Neuronal stem cell (in vitro differentiated cells): ENCODE measurements around the gene AP3B2.

Experiments used
- DNase-seq: peaks from one replicate; pipeline ENCODE4 v3.0.0-alpha.2; 2013; ENCODE audit warnings: low spot score
- H2AFZ ChIP-seq: one replicate; pipeline ENCODE4 v1.6.1; 2013; ENCODE audit warnings: mild to moderate bottlenecking, low read length, inconsistent platforms
- H2AK5ac ChIP-seq: 2 replicates; pipeline ENCODE4 v1.6.1; 2013; ENCODE audit warnings: low read depth, mild to moderate bottlenecking, inconsistent platforms, low read length, moderate library complexity, mixed read lengths
- H2BK120ac ChIP-seq: 2 replicates; pipeline ENCODE4 v1.6.1; 2013; ENCODE audit warnings: low read depth, mild to moderate bottlenecking, inconsistent platforms, low read length, moderate library complexity, mixed read lengths
- H2BK12ac ChIP-seq: one replicate; pipeline ENCODE4 v1.6.1; 2013; ENCODE audit warnings: low read length, inconsistent platforms
- H2BK15ac ChIP-seq: 2 replicates; pipeline ENCODE4 v1.6.1; 2013; ENCODE audit warnings: mild to moderate bottlenecking, low read length, inconsistent platforms, mixed read lengths
- H2BK5ac ChIP-seq: one replicate; pipeline ENCODE4 v1.6.1; 2013; ENCODE audit warnings: inconsistent platforms, mild to moderate bottlenecking, low read length, moderate library complexity
- H3K14ac ChIP-seq: one replicate; pipeline ENCODE4 v1.6.1; 2013; ENCODE audit warnings: low read length, inconsistent platforms
- H3K18ac ChIP-seq: 2 replicates; pipeline ENCODE4 v1.6.1; 2013; ENCODE audit warnings: low read length, inconsistent platforms
- H3K23ac ChIP-seq: 2 replicates; pipeline ENCODE4 v1.6.1; 2013; ENCODE audit warnings: low read depth, mild to moderate bottlenecking, mixed read lengths, low read length, inconsistent platforms; ENCODE audit not compliant: poor library complexity
- H3K27ac ChIP-seq: replicated peaks from 3 replicates; pipeline ENCODE4 v1.5.1; 2013; ENCODE audit warnings: low read length, inconsistent platforms
- H3K27me3 ChIP-seq, 3 experiments: 2 replicates each; pipeline ENCODE4 v1.6.1; 2013; ENCODE audit warnings: low read length in 3 of 3, mild to moderate bottlenecking in 2 of 3, inconsistent platforms in 1 of 3, low read depth in 1 of 3, mixed read lengths in 1 of 3, moderate library complexity in 1 of 3; ENCODE audit not compliant: control insufficient read depth in 3 of 3, insufficient read depth in 3 of 3
- H3K36me3 ChIP-seq, 2 donors: replicated peaks in 1 of 2; 2 replicates each; pipeline ENCODE4 v1.6.1; 2013; ENCODE audit warnings: low read length in 2 of 2; ENCODE audit not compliant: control insufficient read depth in 2 of 2, insufficient read depth in 2 of 2
- H3K4ac ChIP-seq: 2 replicates; pipeline ENCODE4 v1.6.1; 2013; ENCODE audit warnings: inconsistent platforms, mild to moderate bottlenecking, low read length, moderate library complexity
- H3K4me1 ChIP-seq, 2 donors: 1 replicate in 1 of 2; 2 replicates in 1 of 2; pipeline ENCODE4 v1.6.1; 2013; ENCODE audit warnings: low read length in 2 of 2, low read depth in 1 of 2; ENCODE audit not compliant: control insufficient read depth in 2 of 2, insufficient read depth in 1 of 2
- H3K4me2 ChIP-seq: one replicate; pipeline ENCODE4 v1.6.1; 2013; ENCODE audit warnings: mild to moderate bottlenecking, low read length, inconsistent platforms; ENCODE audit not compliant: insufficient read depth, poor library complexity, severe bottlenecking
- H3K4me3 ChIP-seq, 2 donors: 2 replicates each; pipeline ENCODE4 v1.5.1; 2013; ENCODE audit warnings: low read length in 2 of 2, mild to moderate bottlenecking in 2 of 2, inconsistent platforms in 1 of 2, moderate library complexity in 1 of 2
- H3K79me1 ChIP-seq: one replicate; pipeline ENCODE4 v1.6.1; 2013; ENCODE audit warnings: low read depth, mild to moderate bottlenecking, inconsistent platforms, low read length, moderate library complexity
- H3K9ac ChIP-seq: one replicate; pipeline ENCODE4 v1.6.1; 2013; ENCODE audit warnings: mild to moderate bottlenecking, low read depth, low read length, inconsistent platforms; ENCODE audit not compliant: poor library complexity
- H3K9me3 ChIP-seq, 2 donors: replicated peaks in 1 of 2; 2 replicates each; pipeline versions ENCODE3 to v1.6.1; 2013; ENCODE audit warnings: low read length in 2 of 2, mild to moderate bottlenecking in 2 of 2, inconsistent platforms in 1 of 2, low read depth in 1 of 2, mixed read lengths in 1 of 2, moderate library complexity in 1 of 2; ENCODE audit not compliant: control insufficient read depth in 2 of 2, insufficient read depth in 1 of 2
- H4K8ac ChIP-seq: one replicate; pipeline ENCODE4 v1.6.1; 2013; ENCODE audit warnings: low read depth, mild to moderate bottlenecking, inconsistent platforms, low read length, moderate library complexity
- H4K91ac ChIP-seq: one replicate; pipeline ENCODE4 v1.6.1; 2013; ENCODE audit warnings: low read length, low read depth, mild to moderate bottlenecking, inconsistent platforms; ENCODE audit not compliant: poor library complexity
- whole genome bisulfite sequencing, 2 donors: extraction: QIAGEN DNeasy Blood & Tissue Kit; methylation state at CpG; one replicate each; pipeline ENCODE4 v1.1.7; 2013; ENCODE audit warnings: missing lambda C conversion rate in 2 of 2, mixed read lengths in 1 of 2; ENCODE audit not compliant: insufficient read length in 2 of 2, insufficient replicate concordance in 1 of 2; ENCODE audit errors: extremely low coverage in 2 of 2; 5-methylcytosine and 5-hydroxymethylcytosine counted together

AP3B2 gene

GRCh38 chr15:82739086-82739485 lies 29.4 kb upstream of the AP3B2 start:
- no peak for DNase-seq

GRCh38 chr15:82737975-82738374 lies 28.3 kb upstream of the AP3B2 start:
- Histone ChIP-seq H3K27ac (no peak overlapping the region), H2AK5ac (no peak overlapping the region), H3K4me1 (no peaks in the 10 kb centered on the region), H4K8ac (no peak overlapping the region), H2BK15ac (no peak overlapping the region), H3K27me3 (no peaks in the 10 kb centered on the region), H3K23ac (no peak overlapping the region), H3K79me1 (no peaks in the 10 kb centered on the region), H3K4me2 (no peak overlapping the region), H2BK120ac (no peak overlapping the region), H3K9me3 (no peaks in the 10 kb centered on the region), H2AFZ (no peak overlapping the region), H3K14ac (no peak overlapping the region), H3K4me3 (no peak overlapping the region), H3K36me3 (peaks cover 0 to 3% of the 10 kb centered on the region in 2 donors), H2BK12ac (no peak overlapping the region), H2BK5ac (no peak overlapping the region), H4K91ac (no peak overlapping the region), H3K9ac (no peak overlapping the region), H3K4ac (no peak overlapping the region), H3K18ac (no peak overlapping the region)
- WGBS, 2 donors = no CpG with 5 or more reads among the region's 2 CpGs
- no peak for DNase-seq

More at GRCh38 chr15:82739086-82739485, 29.4 kb upstream of the AP3B2 start:
- no peaks in the 10 kb centered on the region for H3K27me3 ChIP-seq
- H2BK12ac ChIP-seq = no peak overlapping the region
- H3K27ac ChIP-seq = no peak overlapping the region
- H2BK5ac ChIP-seq = no peak overlapping the region
- H2AFZ ChIP-seq = no peak overlapping the region
- no peak overlapping the region for H2BK15ac ChIP-seq
- no peaks in the 10 kb centered on the region for H3K9me3 ChIP-seq
- H3K4me3 ChIP-seq = no peak overlapping the region
- H3K4me1 ChIP-seq = no peaks in the 10 kb centered on the region
- no peak overlapping the region for H3K4me2 ChIP-seq
- no peak overlapping the region for H4K8ac ChIP-seq
- H3K23ac ChIP-seq = no peak overlapping the region
- H2BK120ac ChIP-seq = no peak overlapping the region
- H2AK5ac ChIP-seq = no peak overlapping the region
- no peak overlapping the region for H3K9ac ChIP-seq
- H3K4ac ChIP-seq = no peak overlapping the region
- no peak overlapping the region for H3K18ac ChIP-seq
- peaks cover 0 to 3% of the 10 kb centered on the region in 2 donors for H3K36me3 ChIP-seq
- WGBS, 2 donors = no CpG with 5 or more reads among the region's 2 CpGs
- no peaks in the 10 kb centered on the region for H3K79me1 ChIP-seq
- H4K91ac ChIP-seq = no peak overlapping the region
- H3K14ac ChIP-seq = no peak overlapping the region

- Histone ChIP-seq H3K23ac (no peak overlapping the region), H2BK5ac (no peak overlapping the region), H3K36me3 (no peaks in the 10 kb centered on the region), H2BK15ac (no peak overlapping the region), H3K4me3 (no peak overlapping the region), H3K14ac (no peak overlapping the region), H3K4me1 (no peaks in the 10 kb centered on the region), H3K4ac (no peak overlapping the region), H3K18ac (no peak overlapping the region), H2BK120ac (no peak overlapping the region), H2BK12ac (no peak overlapping the region), H3K9me3 (no peaks in the 10 kb centered on the region), H4K91ac (no peak overlapping the region), H3K9ac (no peak overlapping the region), H4K8ac (no peak overlapping the region), H2AFZ (no peak overlapping the region), H3K27ac (no peak overlapping the region), H2AK5ac (no peak overlapping the region), H3K4me2 (no peak overlapping the region), H3K79me1 (no peaks in the 10 kb centered on the region), H3K27me3 (no peaks in the 10 kb centered on the region)
- no CpG with 5 or more reads among the region's 2 CpGs for WGBS, 2 donors
- DNase-seq = no peak
Measured at GRCh38 chr15:82731527-82731926, 21.9 kb upstream of the AP3B2 start.

- H3K4me2 ChIP-seq = no peak overlapping the region
- no peak overlapping the region for H4K91ac ChIP-seq
- H3K27ac ChIP-seq = no peak overlapping the region
- H4K8ac ChIP-seq = no peak overlapping the region
- H2AFZ ChIP-seq = no peak overlapping the region
- no peaks in the 10 kb centered on the region for H3K9me3 ChIP-seq
- H3K27me3 ChIP-seq = no peaks in the 10 kb centered on the region
- H3K18ac ChIP-seq = no peak overlapping the region
- H3K79me1 ChIP-seq = no peaks in the 10 kb centered on the region
- no peaks in the 10 kb centered on the region for H3K36me3 ChIP-seq
- H3K4me3 ChIP-seq = no peak overlapping the region
- no peak overlapping the region for H3K23ac ChIP-seq
- no peak for DNase-seq
- no peak overlapping the region for H3K9ac ChIP-seq
- no peaks in the 10 kb centered on the region for H3K4me1 ChIP-seq
- H2BK120ac ChIP-seq = no peak overlapping the region
- no peak overlapping the region for H2BK5ac ChIP-seq
- no peak overlapping the region for H2AK5ac ChIP-seq
- H2BK12ac ChIP-seq = no peak overlapping the region
- H3K14ac ChIP-seq = no peak overlapping the region
- WGBS, 2 donors = no CpG with 5 or more reads among the region's 11 CpGs
- H2BK15ac ChIP-seq = no peak overlapping the region
- H3K4ac ChIP-seq = no peak overlapping the region
Measured at GRCh38 chr15:82730022-82730530, 20.4 kb upstream of the AP3B2 start.
